HG02970 (cell line): ENCODE results near the gene ZBTB34.
"Not testable (repeated sequence)": the region's sequence is repeated elsewhere in the genome, so short reads cannot be mapped to it uniquely, and the experiment has no call there.

Source experiments
- ATAC-seq: cut with Tn5 transposase; IDR thresholded peaks from one replicate; pipeline ENCODE4 v1.9.1; 2021; ENCODE audit warnings: mild to moderate bottlenecking, moderate library complexity, moderate number of reproducible peaks; ENCODE audit not compliant: unreplicated experiment, low FRiP score

The ZBTB34 gene, protein sequence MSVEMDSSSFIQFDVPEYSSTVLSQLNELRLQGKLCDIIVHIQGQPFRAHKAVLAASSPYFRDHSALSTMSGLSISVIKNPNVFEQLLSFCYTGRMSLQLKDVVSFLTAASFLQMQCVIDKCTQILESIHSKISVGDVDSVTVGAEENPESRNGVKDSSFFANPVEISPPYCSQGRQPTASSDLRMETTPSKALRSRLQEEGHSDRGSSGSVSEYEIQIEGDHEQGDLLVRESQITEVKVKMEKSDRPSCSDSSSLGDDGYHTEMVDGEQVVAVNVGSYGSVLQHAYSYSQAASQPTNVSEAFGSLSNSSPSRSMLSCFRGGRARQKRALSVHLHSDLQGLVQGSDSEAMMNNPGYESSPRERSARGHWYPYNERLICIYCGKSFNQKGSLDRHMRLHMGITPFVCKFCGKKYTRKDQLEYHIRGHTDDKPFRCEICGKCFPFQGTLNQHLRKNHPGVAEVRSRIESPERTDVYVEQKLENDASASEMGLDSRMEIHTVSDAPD

DNA sequence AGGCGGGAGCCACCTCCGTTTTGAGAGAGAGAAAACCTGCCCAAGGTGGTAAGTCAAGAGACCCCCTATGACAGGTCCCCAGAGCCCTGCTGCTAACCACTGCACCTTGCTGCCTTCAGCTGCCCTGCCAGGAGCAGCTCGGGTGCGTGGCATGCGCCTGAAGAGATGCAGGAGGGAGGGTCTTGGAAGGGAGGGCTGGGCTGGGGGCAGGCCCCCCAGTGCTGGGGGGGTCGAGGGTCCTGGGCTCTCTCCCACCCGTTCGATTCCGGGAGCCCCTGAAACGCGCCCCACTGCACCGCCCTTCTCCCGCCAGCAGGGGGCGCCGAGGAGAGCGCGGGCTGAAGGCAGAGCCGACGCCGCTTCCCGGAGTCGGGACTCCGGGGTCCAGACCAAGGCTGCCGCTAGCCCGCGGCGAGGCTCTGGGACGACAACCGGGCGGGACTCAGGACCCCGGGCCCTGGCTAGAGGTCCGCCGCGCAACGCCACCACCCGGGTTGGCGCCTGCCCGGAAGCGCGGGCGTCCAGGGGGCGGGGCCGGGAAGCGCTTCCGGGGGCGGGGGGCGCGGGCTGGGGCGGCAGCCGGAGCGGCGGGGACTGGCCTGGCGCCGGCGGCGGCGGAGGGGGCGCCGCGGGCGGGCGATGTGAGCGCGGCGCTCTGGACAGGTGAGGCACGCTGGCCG, at the start of gene ZBTB34:
TSS of gene ZBTB34 (plus strand) at position 563 of the 680 bp plus-strand sequence. CDS start 18,761 bp downstream, outside the sequence.
- ATAC-seq: peak; percentile 74

DNA sequence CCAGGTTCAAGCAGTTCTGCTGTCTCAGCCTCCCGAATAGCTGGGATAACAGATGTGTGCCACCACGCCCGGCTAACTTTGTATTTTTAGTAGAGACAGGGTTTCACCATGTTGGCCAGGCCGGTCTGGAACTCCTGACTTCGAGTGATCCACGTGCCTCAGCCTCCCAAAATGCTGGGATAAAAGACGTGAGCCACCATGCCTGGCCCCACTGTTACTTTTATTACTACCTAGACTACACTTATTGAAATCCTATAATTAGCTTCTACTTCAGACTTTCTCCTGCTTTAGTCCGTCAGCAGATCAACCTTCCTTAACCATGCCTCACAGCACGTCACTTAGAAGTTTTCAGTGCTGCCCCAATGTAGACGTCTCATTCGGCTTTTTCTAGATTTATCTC, 47.4 kb upstream of the ZBTB34 start:
- no peak for ATAC-seq

DNA sequence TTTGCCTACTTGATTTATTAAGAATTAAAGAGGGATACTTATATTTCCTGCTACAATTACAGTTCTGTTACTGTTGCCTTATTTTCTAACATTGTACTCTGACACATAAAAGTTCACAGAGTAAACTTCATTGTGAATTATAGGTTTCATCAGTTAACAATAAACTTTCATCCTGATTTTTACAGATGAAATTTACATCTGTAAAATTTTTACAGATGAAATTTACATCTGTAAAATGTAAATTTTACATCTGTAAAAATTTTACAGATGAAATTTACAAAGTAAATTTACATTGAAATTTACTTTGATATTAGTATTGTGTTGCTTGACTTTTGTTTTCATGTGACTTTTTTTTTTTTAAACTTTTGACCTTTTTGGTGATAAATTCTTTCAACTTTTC, 46.3 kb upstream of the ZBTB34 start:
- no peak for ATAC-seq

DNA sequence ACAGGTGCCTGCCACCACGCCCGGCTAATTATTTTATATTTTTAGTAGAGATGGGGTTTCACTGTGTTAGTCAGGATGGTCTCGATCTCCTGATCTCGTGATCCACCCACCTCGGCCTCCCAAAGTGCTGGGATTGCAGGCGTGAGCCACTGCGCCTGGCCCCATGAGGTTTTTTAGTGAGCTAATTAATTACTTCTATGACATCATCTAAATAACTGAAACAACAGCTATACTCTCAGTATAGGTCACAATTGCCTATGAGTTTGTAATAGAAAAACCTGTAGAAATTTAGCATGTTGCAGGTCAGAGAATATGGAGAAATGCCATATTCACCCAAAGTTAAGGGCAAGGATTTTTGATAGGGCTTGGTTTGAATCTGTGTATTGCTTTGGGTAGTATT, 42.8 kb upstream of the ZBTB34 start:
- not testable (repeated sequence) for ATAC-seq

DNA sequence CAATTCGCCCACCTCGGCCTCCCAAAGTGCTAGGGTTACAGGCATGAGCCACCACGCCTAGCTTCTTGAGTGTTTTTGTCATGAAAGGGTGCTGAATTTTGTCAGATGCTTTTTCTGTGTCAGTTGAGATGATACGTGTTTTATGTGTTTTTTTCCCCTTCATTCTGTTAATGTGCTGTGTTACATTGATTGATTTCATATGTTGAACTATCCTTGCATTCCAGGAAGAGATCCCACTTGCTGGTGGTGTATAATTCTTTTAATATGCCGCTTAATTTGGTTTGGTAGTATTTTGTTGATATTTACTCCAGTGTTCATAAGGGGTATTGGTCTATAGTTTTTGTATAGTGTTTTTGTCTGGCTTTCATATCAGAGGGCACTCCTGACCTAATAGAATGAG, 42.0 kb upstream of the ZBTB34 start:
- ATAC-seq: no peak

DNA sequence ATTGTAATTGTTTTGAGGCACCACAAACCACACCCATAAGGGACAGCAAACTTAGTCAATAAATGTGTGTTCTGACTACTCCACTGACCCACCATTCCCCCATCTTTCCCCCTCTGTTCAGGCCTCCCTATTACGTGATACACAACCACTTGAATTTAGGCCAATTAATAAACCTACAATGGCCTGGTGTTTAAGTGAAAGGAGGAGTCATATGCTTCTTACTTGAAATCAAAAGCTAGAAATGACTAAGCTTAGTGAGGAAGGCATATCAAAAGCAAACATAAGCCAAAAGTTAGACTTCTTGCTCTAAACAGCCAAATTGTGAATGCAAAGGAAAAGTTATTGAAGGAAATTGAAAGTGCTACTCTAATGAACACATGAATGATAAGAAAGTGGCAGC, 41.0 kb upstream of the ZBTB34 start:
- ATAC-seq: no peak

DNA sequence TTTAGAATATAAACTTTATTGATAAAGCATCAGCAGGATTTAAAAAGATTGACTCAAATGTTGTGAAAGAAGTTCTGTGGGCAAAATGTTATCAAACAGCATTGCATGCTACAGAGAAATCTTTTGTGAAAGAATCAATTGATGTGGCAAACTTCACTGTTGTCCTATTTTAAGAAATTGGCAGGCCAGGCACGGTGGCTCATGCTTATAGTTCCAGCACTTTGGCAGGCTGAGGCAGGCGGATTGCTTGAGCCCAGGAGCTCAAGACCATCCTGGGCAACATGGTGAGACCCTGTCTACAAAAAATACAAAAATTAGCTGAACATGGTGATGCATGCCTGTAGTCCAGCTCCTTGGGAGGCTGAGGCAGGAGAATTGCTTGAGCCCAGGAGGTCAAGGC, 38.2 kb upstream of the ZBTB34 start:
- no peak for ATAC-seq

DNA sequence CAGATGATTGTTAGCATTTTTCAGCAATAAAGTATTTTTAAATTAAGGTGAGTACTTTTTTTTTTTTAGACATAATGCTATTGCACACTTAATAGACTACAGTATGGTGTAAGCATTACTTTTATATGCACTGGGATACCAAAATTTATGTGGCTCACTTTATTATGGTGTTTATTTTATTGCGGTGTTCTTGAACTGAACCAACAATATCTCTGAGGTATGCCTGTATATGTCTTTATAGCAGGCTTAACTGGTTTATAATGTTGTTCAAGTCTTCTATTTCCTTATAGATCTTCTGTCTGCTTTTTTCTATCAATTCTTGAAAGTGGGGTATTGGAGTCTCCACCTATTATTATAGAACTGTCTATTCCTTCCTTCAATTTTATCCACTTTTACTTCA, 37.6 kb upstream of the ZBTB34 start:
- ATAC-seq: no peak

DNA sequence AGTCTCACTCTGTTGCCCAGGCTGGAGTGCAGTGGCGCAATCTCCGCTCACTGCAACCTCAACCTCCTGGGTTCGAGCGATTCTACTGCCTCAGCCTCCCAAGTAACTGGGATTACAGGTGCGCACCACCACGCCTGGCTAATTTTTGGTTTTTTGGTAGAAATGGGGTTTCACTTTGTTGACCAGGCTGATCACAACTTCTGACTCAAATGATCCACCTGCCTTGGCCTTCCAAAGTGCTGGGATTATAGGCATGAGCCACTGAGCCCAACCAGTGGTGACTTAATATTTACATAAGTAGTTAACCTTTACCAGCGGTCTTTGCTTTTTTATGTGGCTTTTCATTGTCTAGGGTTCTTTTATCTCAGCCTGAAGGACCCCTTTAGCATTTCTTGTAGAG, 36.4 kb upstream of the ZBTB34 start:
- not testable (repeated sequence) for ATAC-seq

DNA sequence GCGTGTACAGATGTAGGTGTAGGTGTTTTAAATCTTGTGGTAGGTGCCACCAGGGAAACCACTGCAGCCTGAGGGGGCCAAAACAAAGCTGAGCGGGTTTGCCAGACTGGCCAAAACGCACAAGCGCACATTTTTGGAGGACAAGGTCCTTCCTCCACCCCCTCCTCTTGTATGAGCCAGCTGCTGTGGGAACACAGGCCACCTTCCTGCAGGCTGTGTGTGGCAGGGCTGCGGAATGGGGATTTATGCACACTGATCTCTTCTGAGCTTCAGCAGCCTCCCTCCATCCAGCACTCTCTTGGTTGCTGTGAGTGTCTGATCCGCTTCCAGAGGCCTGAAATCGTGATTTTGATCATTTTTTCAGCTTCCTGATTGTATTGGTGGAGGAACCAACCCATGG, 33.2 kb upstream of the ZBTB34 start:
- no peak for ATAC-seq

DNA sequence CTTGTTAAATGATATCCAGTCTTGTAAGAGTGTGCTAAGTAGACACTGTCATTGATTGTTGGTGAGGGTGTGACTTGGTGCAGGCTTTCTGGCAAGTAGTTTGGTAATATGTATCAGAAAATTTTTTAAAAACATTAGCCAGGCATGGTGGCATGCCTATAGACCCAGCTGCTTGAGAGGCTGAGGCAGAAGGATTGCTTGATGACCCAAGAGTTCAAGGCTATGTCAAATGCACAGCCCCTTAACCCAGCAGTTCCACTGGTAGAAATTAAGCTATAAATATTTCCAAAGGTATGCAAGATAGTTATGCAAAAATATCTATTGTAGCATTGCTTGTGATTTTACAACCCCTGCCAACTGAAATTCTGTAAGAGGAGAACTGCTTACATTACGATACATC, 31.4 kb upstream of the ZBTB34 start:
- no peak for ATAC-seq

DNA sequence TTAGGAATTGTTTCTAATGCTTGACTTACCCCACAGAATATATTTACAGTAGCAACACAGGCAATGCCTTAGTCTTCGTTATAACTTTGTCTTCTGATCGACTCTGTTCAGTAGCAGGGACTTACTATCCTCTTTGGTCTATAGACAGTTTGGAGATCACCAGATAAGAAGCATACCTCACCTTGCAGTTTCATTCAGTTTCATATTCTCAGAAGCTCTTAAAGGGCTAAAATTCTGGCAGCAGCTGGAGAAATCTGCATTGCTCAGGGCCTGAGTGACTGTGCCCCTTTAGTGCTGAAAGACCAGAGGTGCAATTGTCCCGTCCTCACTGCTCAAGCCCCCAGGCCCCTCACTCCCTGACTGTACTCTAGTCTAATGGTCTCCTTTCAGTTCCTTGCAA, 29.6 kb upstream of the ZBTB34 start:
- no peak for ATAC-seq

DNA sequence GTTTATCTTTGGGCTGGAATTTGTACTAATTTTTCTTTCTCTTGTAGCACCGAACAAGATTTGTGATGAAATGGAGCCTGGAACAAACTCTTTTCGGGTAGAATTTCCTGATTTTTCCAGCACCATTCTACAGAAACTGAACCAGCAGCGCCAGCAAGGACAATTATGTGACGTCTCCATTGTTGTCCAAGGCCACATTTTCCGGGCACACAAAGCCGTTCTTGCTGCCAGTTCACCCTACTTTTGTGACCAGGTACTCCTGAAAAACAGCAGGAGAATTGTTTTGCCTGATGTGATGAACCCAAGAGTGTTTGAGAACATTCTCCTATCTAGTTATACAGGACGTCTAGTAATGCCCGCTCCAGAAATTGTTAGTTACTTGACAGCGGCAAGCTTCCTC, 28.0 kb upstream of the ZBTB34 start:
- no peak for ATAC-seq

DNA sequence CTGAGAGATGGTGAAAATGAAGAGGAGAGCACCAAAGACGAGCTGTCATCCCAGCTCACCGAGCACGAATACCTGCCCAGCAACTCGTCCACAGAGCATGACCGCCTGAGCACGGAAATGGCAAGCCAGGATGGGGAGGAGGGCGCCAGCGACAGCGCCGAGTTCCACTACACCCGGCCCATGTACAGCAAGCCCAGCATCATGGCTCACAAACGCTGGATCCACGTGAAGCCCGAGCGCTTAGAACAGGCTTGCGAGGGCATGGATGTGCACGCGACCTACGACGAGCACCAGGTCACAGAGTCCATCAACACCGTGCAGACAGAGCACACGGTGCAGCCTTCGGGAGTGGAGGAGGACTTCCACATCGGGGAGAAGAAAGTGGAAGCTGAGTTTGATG, 27.4 kb upstream of the ZBTB34 start:
- no peak for ATAC-seq

DNA sequence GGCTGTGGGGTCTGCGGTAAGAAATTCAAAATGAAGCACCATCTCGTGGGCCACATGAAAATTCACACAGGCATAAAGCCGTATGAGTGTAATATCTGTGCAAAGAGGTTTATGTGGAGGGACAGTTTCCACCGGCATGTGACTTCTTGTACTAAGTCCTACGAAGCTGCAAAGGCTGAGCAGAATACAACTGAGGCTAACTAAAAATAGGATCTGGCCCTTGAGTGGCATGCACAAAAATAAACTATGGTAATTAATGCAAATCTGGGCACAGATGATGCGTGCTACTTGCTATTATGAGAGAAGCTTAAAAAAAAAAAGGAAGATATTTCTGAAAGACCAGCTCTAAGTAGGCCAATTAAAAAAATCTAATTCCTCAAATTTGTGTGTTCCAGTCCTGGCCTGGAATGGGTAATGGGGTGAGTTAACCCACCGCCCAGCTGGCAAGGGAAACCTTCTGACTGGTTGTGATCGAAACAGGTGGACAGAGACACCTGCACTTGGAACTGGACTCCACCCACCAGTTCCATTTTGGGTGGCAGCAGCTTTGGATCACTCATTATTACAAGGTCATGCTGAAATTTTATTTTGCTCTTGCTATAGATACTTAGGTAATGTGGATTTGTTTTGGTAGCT, 26.6 kb upstream of the ZBTB34 start:
- no peak for ATAC-seq

DNA sequence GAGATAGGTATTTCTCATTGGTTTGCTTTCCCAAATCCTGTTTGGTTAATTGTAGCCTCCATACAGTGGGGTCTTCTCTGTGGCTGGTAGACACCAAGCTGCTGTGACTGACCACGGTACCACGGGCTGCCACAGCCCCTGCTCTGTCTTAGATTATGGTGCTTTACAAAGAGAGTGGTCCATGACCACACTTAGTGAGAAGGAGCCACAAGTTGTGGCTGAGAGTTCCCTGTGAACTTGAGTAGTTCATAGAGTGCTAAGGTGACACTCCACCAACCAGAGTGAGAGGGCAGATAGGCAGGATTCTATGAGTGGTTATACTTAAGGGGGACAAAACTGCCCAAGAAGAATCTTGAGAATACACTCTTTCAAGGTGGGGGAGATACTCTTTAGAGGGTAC, 25.8 kb upstream of the ZBTB34 start:
- no peak for ATAC-seq

DNA sequence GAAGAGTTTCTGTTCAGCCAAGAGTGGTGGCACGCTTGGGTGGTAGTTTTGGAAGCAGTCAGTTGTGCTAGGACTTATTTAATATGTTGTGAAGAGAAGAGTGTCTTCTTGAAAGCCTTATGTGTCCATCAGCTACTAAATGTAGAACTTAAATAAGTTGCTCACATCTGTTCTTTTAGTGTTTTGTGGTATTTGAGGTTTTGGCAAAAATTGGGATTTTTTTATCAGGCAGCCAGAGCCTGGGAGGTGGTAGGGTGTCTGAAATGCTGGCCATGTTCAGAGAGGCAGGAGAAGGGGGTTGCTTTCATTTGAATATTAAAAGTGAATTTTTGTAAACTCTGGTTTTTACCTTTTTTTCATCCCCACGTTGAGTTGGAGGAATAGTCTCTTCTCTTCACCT, 24.2 kb upstream of the ZBTB34 start:
- ATAC-seq: no peak

DNA sequence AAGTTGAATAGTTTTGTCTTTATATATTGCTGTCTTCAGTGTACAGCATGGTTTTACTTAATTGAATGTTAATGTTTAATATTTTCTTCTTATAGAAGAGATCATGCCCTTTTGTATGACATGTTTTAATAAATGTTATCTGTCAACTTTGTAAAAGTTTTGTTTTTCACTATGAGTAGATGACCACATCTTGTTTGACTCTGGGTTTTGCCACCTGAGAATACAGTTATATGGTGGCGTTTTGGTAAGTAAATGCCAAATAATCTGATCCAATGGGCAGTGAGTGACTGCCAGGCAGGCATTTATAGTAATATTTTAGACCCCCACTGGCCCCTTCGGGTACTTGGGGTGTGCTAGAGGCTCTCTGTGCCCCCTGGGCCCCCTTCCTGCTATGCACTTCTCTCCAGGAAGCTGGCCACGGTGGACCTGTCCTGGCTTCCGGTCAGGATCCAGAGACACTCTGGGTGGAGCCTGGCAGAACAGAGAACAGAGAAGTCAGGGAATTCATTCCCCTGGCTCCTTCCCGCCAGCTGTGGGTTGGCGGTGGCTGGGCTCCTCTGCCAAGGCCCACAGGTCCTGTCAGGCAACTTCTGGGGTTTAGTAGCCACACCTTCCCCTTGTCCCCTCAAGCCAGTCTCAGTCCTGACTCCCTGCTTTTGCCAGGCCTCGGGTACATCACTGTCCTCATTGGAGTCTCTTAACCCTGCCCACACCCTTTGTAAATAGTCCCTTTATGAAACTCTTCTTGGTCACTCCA, 22.2 kb upstream of the ZBTB34 start:
- no peak for ATAC-seq

DNA sequence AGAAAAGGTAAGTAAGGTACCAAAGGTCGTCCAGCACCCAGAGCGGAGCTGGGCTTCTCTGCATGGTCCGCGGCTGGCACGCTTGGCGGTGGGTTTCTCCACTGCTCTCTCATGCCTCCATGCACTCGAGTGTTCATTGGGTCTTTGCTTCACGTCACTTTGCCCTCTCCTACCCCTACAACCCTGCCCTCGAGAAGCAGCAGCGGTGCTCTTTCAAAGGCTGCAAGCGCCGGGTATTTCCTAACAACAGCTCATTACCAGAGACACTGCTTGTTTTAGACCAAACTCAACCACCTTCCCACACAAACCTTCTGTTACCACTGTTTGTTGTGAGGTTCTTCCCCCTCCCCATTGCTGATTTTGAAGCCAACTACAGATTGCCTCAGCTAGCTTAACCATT, 21.5 kb upstream of the ZBTB34 start:
- no peak for ATAC-seq

DNA sequence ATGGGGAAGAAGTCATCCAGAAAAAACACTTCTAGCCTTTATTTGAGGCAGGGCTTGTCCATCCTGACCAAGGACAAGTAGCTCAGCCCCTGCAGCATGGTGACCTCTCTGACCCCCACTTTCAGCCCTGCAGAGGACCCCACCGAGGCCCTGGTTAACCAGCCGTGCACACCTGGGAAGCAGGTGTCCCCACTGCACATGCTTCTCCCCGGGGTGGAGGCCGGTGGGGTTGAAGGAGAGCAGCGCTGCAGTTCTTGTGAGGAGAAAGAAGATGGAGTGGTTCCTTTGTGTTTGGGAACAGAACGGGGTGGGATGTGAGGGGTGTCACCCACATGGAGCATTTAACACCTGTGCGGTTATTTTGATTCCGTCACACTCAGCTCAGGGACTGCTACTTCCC, 21.1 kb upstream of the ZBTB34 start:
- no peak for ATAC-seq
